ENCODE results near the gene TBC1D9.

- TF ChIP-seq CTCF (conservative IDR thresholded peaks at IDR 0.05; ENCODE audit: low read length) (no peak), EZH2phosphoT487 (IDR thresholded peaks at IDR 0.05; ENCODE audit: borderline replicate concordance, low read depth, low read length) (no peak)
These were observed 155.8 kb downstream of the TBC1D9 start for GRCh38 chr4:140600408-140600807.
